NCI-H1092 treated with DMSO at 0.1 percent for 48 hours (cell line): Measurements from ENCODE around the gene ESYT2.
"Not testable (repeated sequence)": the region's sequence is repeated elsewhere in the genome, so short reads cannot be mapped to it uniquely, and the experiment has no call there.

Experiments used
- DNase-seq: peaks from one replicate; lab custom pipeline; 2025; lab: John Stamatoyannopoulos, UW

The ESYT2 gene

GRCh38 chr7:158829342-158830210 lies at the start of gene ESYT2:
Gene ESYT2 (minus strand): TSS chr7:158829509. CDS start chr7:158829418, 91 bp downstream.
- peak; percentile 94 for DNase-seq

- DNase-seq, result not testable (repeated sequence)
Observed at GRCh38 chr7:158878151-158879079, 49.1 kb upstream of the ESYT2 start.

GRCh38 chr7:158876984-158877383 lies 47.7 kb upstream of the ESYT2 start:
- no peak for DNase-seq

GRCh38 chr7:158869876-158870275 lies 40.6 kb upstream of the ESYT2 start:
- no peak for DNase-seq

- no peak for DNase-seq
Observed at GRCh38 chr7:158868764-158869410, 39.6 kb upstream of the ESYT2 start.

GRCh38 chr7:158867214-158867984 lies 38.1 kb upstream of the ESYT2 start:
- DNase-seq, result no peak

GRCh38 chr7:158865977-158866376 lies 36.7 kb upstream of the ESYT2 start:
- DNase-seq, result no peak

GRCh38 chr7:158865462-158865922 lies 36.2 kb upstream of the ESYT2 start:
- no peak for DNase-seq

GRCh38 chr7:158864833-158865232 lies 35.5 kb upstream of the ESYT2 start:
- no peak for DNase-seq

GRCh38 chr7:158864507-158864820 lies 35.2 kb upstream of the ESYT2 start:
- DNase-seq, result no peak

GRCh38 chr7:158863611-158864506 lies 34.5 kb upstream of the ESYT2 start:
- no peak for DNase-seq

GRCh38 chr7:158862985-158863610 lies 33.8 kb upstream of the ESYT2 start:
- DNase-seq, result not testable (repeated sequence)

- no peak for DNase-seq
Observed at GRCh38 chr7:158861936-158862704, 32.8 kb upstream of the ESYT2 start.

- no peak for DNase-seq
Observed at GRCh38 chr7:158861004-158861787, 31.9 kb upstream of the ESYT2 start.

GRCh38 chr7:158860394-158860793 lies 31.1 kb upstream of the ESYT2 start:
- no peak for DNase-seq

GRCh38 chr7:158858592-158859503 lies 29.5 kb upstream of the ESYT2 start:
- no peak for DNase-seq
